Measurements from ENCODE around the gene ZMYND10. TPM values are rescaled to one million over a fixed set of nuclear protein-coding genes. Genes with fewer than 3 reads are reported as not detected.
A peak's percentile ranks its signal among the peaks of the same experiment; 100 is the strongest.

ZMYND10 gene
- total RNA-seq, 1 donor from 2014 or later: not detected

DNA sequence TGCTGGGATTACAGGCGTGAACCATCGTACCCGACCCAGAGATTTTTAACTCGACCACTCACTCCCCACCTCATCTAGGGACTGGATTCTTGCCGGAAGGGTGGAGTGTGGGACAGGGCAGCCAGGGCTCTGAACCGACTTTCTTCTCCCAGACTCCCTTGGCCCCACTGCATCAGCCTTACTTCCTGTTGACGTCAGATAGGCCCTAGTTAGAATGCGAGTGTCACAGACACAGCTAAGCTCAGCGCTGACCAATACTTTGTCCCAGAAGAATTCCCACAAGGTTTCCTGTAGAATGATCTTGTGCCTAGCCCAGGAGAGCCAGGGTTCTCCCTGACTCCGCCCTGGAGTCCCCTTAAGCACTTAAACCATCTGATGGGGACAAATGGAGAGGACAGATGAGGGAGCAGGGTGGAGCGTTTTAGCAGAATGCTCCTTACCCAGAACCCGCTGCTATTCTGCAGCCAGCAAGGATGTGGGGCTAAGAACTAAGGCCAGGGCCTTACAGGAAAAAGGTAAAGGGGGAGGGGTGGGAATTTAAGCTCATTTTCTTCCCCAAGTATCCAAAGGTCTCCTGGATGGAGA lies 11.7 kb downstream of the ZMYND10 start:
- H3K4me1 ChIP-seq: peaks cover 15 to 45% of the 10 kb centered on the region in 2 donors

GRCh38 chr3:50331364-50331907 lies 14.1 kb downstream of the ZMYND10 start:
- H3K9me3 ChIP-seq: no peaks in the 10 kb centered on the region

More for the DNA sequence above, 11.7 kb downstream of the ZMYND10 start:
- H3K4me3 ChIP-seq: peak overlapping the region in 1 of 2 donors; percentile 15
- intact Hi-C loops (cut with DNase I): no loop called here
- peak overlapping the region; percentile 99 for H3K27ac ChIP-seq
- peaks cover 28 to 33% of the 10 kb centered on the region in 2 donors for H3K36me3 ChIP-seq
- no peaks in the 10 kb centered on the region for H3K27me3 ChIP-seq
- TF ChIP-seq, protein P1, sequence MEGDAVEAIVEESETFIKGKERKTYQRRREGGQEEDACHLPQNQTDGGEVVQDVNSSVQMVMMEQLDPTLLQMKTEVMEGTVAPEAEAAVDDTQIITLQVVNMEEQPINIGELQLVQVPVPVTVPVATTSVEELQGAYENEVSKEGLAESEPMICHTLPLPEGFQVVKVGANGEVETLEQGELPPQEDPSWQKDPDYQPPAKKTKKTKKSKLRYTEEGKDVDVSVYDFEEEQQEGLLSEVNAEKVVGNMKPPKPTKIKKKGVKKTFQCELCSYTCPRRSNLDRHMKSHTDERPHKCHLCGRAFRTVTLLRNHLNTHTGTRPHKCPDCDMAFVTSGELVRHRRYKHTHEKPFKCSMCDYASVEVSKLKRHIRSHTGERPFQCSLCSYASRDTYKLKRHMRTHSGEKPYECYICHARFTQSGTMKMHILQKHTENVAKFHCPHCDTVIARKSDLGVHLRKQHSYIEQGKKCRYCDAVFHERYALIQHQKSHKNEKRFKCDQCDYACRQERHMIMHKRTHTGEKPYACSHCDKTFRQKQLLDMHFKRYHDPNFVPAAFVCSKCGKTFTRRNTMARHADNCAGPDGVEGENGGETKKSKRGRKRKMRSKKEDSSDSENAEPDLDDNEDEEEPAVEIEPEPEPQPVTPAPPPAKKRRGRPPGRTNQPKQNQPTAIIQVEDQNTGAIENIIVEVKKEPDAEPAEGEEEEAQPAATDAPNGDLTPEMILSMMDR (IDR thresholded peaks at IDR 0.05): no peak
- H3K9me3 ChIP-seq: no peaks in the 10 kb centered on the region
- peak in 1 of 2 donors; percentile 85 for DNase-seq (ENCODE audit: low spot score in 2 of 2)

GRCh38 chr3:50330330-50330729 lies 15.2 kb downstream of the ZMYND10 start:
- intact Hi-C loops (cut with DNase I): no loop called here
- no peak overlapping the region for H3K4me3 ChIP-seq
- H3K27me3 ChIP-seq: no peaks in the 10 kb centered on the region
- H3K9me3 ChIP-seq: no peaks in the 10 kb centered on the region
- H3K4me1 ChIP-seq: peaks cover 14 to 37% of the 10 kb centered on the region in 2 donors
- no peak for DNase-seq (ENCODE audit: low spot score in 2 of 2)
- H3K36me3 ChIP-seq: peaks cover 28 to 43% of the 10 kb centered on the region in 2 donors
- TF ChIP-seq, protein P1 (IDR thresholded peaks at IDR 0.05): no peak
- no peak overlapping the region for H3K27ac ChIP-seq

More at GRCh38 chr3:50331364-50331907, 14.1 kb downstream of the ZMYND10 start:
- TF ChIP-seq, protein P1 (IDR thresholded peaks at IDR 0.05): no peak
- Histone ChIP-seq H3K4me1 (peaks cover 16 to 48% of the 10 kb centered on the region in 2 donors), H3K27ac (no peak overlapping the region), H3K36me3 (peaks cover 28 to 33% of the 10 kb centered on the region in 2 donors), H3K27me3 (no peaks in the 10 kb centered on the region), H3K4me3 (no peak overlapping the region)
- no peak for DNase-seq (ENCODE audit: low spot score in 2 of 2)
- intact Hi-C loops (cut with DNase I): no loop called here

GRCh38 chr3:50327943-50328691 lies 17.4 kb downstream of the ZMYND10 start, which contains the start of gene TUSC2:
TSS of gene TUSC2 (minus strand) at chr3:50328223. CDS start at chr3:50328099, 124 bp downstream.
- H3K27ac ChIP-seq: peak within 1 kb of the TSS; percentile 84 to 89
- peaks cover 28 to 48% of the 10 kb centered on the region in 2 donors for H3K36me3 ChIP-seq
- H3K4me1 ChIP-seq: peaks cover 5 to 16% of the 10 kb centered on the region in 2 donors
- DNase-seq (ENCODE audit: low spot score in 2 of 2): peak; percentile 90 to 99
- TF ChIP-seq, protein P1 (IDR thresholded peaks at IDR 0.05): no peak
- peak within 1 kb of the TSS; percentile 81 to 95 for H3K4me3 ChIP-seq
- no peaks in the 10 kb centered on the region for H3K9me3 ChIP-seq
- intact Hi-C loops (cut with DNase I): loop anchor here (2.0 kb wide), 1 partner anchor 67 kb away; no protein-coding TSS in a partner anchor
- H3K27me3 ChIP-seq: no peaks in the 10 kb centered on the region

GRCh38 chr3:50327129-50327528 lies 18.4 kb downstream of the ZMYND10 start:
- Histone ChIP-seq H3K4me3 (peak overlapping the region; percentile 81 to 95), H3K9me3 (no peaks in the 10 kb centered on the region), H3K4me1 (peaks cover 5 to 20% of the 10 kb centered on the region in 2 donors), H3K36me3 (peaks cover 28 to 44% of the 10 kb centered on the region in 2 donors), H3K27ac (peak overlapping the region; percentile 84 to 89), H3K27me3 (no peaks in the 10 kb centered on the region)
- TF ChIP-seq, protein P1 (IDR thresholded peaks at IDR 0.05): no peak
- intact Hi-C loops (cut with DNase I): no loop called here
- no peak for DNase-seq (ENCODE audit: low spot score in 2 of 2)

Measured in ascending aorta (tissue), 2 donors.